Brain pericyte (primary cell): Measurements from ENCODE around the gene PTPN4.
"Not testable (repeated sequence)": the region's sequence is repeated elsewhere in the genome, so short reads cannot be mapped to it uniquely, and the experiment has no call there.

ENCODE experiments used
- DNase-seq: peaks from one replicate; pipeline ENCODE4 v3.0.0-alpha.2; 2012; ENCODE audit warnings: low read depth, low spot score

The PTPN4 gene

GRCh38 chr2:119804409-119804808, 44.7 kb downstream of the PTPN4 start:
- not testable (repeated sequence) for DNase-seq

GRCh38 chr2:119808516-119809147, 48.9 kb downstream of the PTPN4 start:
- DNase-seq, result no peak

GRCh38 chr2:119809339-119810048, 49.8 kb downstream of the PTPN4 start:
- DNase-seq, result no peak

- DNase-seq, result no peak
Measured at GRCh38 chr2:119810049-119810630, 50.4 kb downstream of the PTPN4 start.

GRCh38 chr2:119814216-119814615, 54.5 kb downstream of the PTPN4 start:
- DNase-seq, result no peak

GRCh38 chr2:119818792-119819191, 59.1 kb downstream of the PTPN4 start:
- no peak for DNase-seq

- DNase-seq, result no peak
Measured at GRCh38 chr2:119819846-119820245, 60.1 kb downstream of the PTPN4 start.

GRCh38 chr2:119820275-119820674, 60.6 kb downstream of the PTPN4 start:
- peak; percentile 56 for DNase-seq

- DNase-seq, result no peak
Measured at GRCh38 chr2:119821266-119821665, 61.5 kb downstream of the PTPN4 start.

GRCh38 chr2:119823734-119824334, 64.1 kb downstream of the PTPN4 start:
- DNase-seq, result no peak

- no peak for DNase-seq
Measured at GRCh38 chr2:119826370-119826961, 66.7 kb downstream of the PTPN4 start.

GRCh38 chr2:119827866-119828507, 68.3 kb downstream of the PTPN4 start:
- DNase-seq, result no peak

GRCh38 chr2:119836455-119837142, 76.9 kb downstream of the PTPN4 start:
- no peak for DNase-seq

- no peak for DNase-seq
Measured at GRCh38 chr2:119837350-119837749, 77.6 kb downstream of the PTPN4 start.

GRCh38 chr2:119837759-119838158, 78.0 kb downstream of the PTPN4 start:
- no peak for DNase-seq

GRCh38 chr2:119838179-119838578, 78.5 kb downstream of the PTPN4 start:
- no peak for DNase-seq

- DNase-seq, result no peak
Measured at GRCh38 chr2:119841550-119841949, 81.8 kb downstream of the PTPN4 start.

GRCh38 chr2:119846021-119846420, 86.3 kb downstream of the PTPN4 start:
- DNase-seq, result no peak

GRCh38 chr2:119849838-119850565, 90.3 kb downstream of the PTPN4 start:
- DNase-seq, result no peak

- no peak for DNase-seq
Measured at GRCh38 chr2:119852214-119852613, 92.5 kb downstream of the PTPN4 start.
